ENCODE results near the gene PRR16. TPM values are rescaled to one million over a fixed set of nuclear protein-coding genes. Genes with fewer than 3 reads are reported as not detected.

The PRR16 gene
- total RNA-seq, 2 donors from 2014 or later, result 3.5 to 13.4 TPM

- H3K27ac ChIP-seq, result no peak overlapping the region
These were observed 46.1 kb downstream of the PRR16 start for GRCh38 chr5:120510098-120510637.

GRCh38 chr5:120510994-120511686, 47.0 kb downstream of the PRR16 start:
- no peaks in the 10 kb centered on the region for H3K9me3 ChIP-seq
- intact Hi-C loops (cut with DNase I), result no loop called here
- TF ChIP-seq POLR2A (IDR thresholded peaks at IDR 0.05) (no peak), POLR2AphosphoS5 (IDR thresholded peaks at IDR 0.05) (no peak), CTCF (IDR thresholded peaks at IDR 0.05) (no peak)
- 67% methylated on average over 4 of the region's 4 CpGs for WGBS
- DNase-seq (ENCODE audit: low spot score), result no peak
- H3K36me3 ChIP-seq, result no peaks in the 10 kb centered on the region
- no peaks in the 10 kb centered on the region for H3K4me1 ChIP-seq (replicated peaks)
- no peak overlapping the region for H3K4me3 ChIP-seq
- no peak overlapping the region for H3K27ac ChIP-seq
- no peaks in the 10 kb centered on the region for H3K27me3 ChIP-seq (replicated peaks; ENCODE audit: insufficient read depth)

More at GRCh38 chr5:120510098-120510637, 46.1 kb downstream of the PRR16 start:
- TF ChIP-seq POLR2AphosphoS5 (IDR thresholded peaks at IDR 0.05), result no peak
- TF ChIP-seq CTCF (IDR thresholded peaks at IDR 0.05), result no peak
- TF ChIP-seq POLR2A (IDR thresholded peaks at IDR 0.05), result no peak
- Histone ChIP-seq H3K4me1 (replicated peaks) (no peaks in the 10 kb centered on the region), H3K4me3 (no peak overlapping the region), H3K27me3 (replicated peaks; ENCODE audit: insufficient read depth) (no peaks in the 10 kb centered on the region), H3K9me3 (no peaks in the 10 kb centered on the region), H3K36me3 (no peaks in the 10 kb centered on the region)
- WGBS, result 75% methylated on average over 2 of the region's 2 CpGs
- intact Hi-C loops (cut with DNase I), result no loop called here
- DNase-seq (ENCODE audit: low spot score), result no peak

- TF ChIP-seq POLR2AphosphoS5 (IDR thresholded peaks at IDR 0.05), result no peak
- TF ChIP-seq POLR2A (IDR thresholded peaks at IDR 0.05), result no peak
- no peak for TF ChIP-seq CTCF (IDR thresholded peaks at IDR 0.05)
- Histone ChIP-seq H3K36me3 (no peaks in the 10 kb centered on the region), H3K27ac (no peak overlapping the region), H3K4me3 (no peak overlapping the region), H3K9me3 (no peaks in the 10 kb centered on the region), H3K27me3 (replicated peaks; ENCODE audit: insufficient read depth) (no peaks in the 10 kb centered on the region), H3K4me1 (replicated peaks) (no peaks in the 10 kb centered on the region)
- 71% methylated on average over 2 of the region's 2 CpGs for WGBS
- intact Hi-C loops (cut with DNase I), result no loop called here
- no peak for DNase-seq (ENCODE audit: low spot score)
These were observed 48.0 kb downstream of the PRR16 start for GRCh38 chr5:120512068-120512467.

- Histone ChIP-seq H3K27me3 (replicated peaks; ENCODE audit: insufficient read depth) (no peaks in the 10 kb centered on the region), H3K4me3 (no peak overlapping the region), H3K4me1 (replicated peaks) (no peaks in the 10 kb centered on the region), H3K9me3 (no peaks in the 10 kb centered on the region), H3K36me3 (no peaks in the 10 kb centered on the region), H3K27ac (no peak overlapping the region)
- no peak for TF ChIP-seq POLR2AphosphoS5 (IDR thresholded peaks at IDR 0.05)
- TF ChIP-seq POLR2A (IDR thresholded peaks at IDR 0.05), result no peak
- TF ChIP-seq CTCF (IDR thresholded peaks at IDR 0.05), result no peak
- WGBS, result 92% methylated on average over 13 of the region's 13 CpGs
- intact Hi-C loops (cut with DNase I), result no loop called here
- DNase-seq (ENCODE audit: low spot score), result no peak
These were observed 48.9 kb downstream of the PRR16 start for GRCh38 chr5:120512791-120513650.
